Gastrocnemius medialis (tissue), 4 donors: ENCODE measurements around the gene CXXC5.

Experiments used
- CTCF ChIP-seq, 5 experiments: fragments of 450-650 bp in 3 of 5; fragments of 200-600 bp in 2 of 5; sonication (generic) in 2 of 5; IDR thresholded peaks in 4 of 5; conservative IDR thresholded peaks in 1 of 5; 1 replicate in 4 of 5; 2 replicates in 1 of 5; pipeline ENCODE4 v1.5.1; 2016 to 2019; ENCODE audit warnings: antibody characterized with exemption in 5 of 5, mild to moderate bottlenecking in 3 of 5, moderate library complexity in 3 of 5
- POLR2A ChIP-seq, 2 donors: fragments of 450-650 bp; IDR thresholded peaks; one replicate each; pipeline ENCODE4 v1.6.1; 2017; ENCODE audit warnings: antibody characterized with exemption in 2 of 2, mild to moderate bottlenecking in 2 of 2, moderate library complexity in 2 of 2

GRCh38 chr5:139631520-139632165, 16.5 kb upstream of the CXXC5 start:
- TF ChIP-seq CTCF (IDR thresholded peaks at IDR 0.05 in 4 of 5, conservative IDR thresholded peaks at IDR 0.05 in 1 of 5) = no peak
- no peak for TF ChIP-seq POLR2A (IDR thresholded peaks at IDR 0.05)
